ENCODE data around the gene TPCN2. TPM values are rescaled to one million over a fixed set of nuclear protein-coding genes. Genes with fewer than 3 reads are reported as not detected.

The TPCN2 gene
- total and polyA plus RNA-seq, 2 of the 4 experiments (the other 2 are of a cell fraction) = 3.4 to 8.0 TPM

- no peak overlapping the region for H2BK5ac ChIP-seq (ENCODE audit: low read depth, low read length, poor library complexity, severe bottlenecking)
Measured at GRCh38 chr11:69107413-69107812, 58.7 kb downstream of the TPCN2 start.

More at GRCh38 chr11:69107413-69107812, 58.7 kb downstream of the TPCN2 start:
- Histone ChIP-seq H3K4me3 (ENCODE audit: insufficient read depth, low read depth, low read length) (no peak overlapping the region), H3K9me1 (ENCODE audit: insufficient read depth, low read length) (no peaks in the 10 kb centered on the region), H3K23ac (ENCODE audit: low read depth, low read length) (no peak overlapping the region), H3K18ac (ENCODE audit: low read depth, low read length) (no peak overlapping the region), H3K56ac (ENCODE audit: extremely low read depth, insufficient read depth, low read length) (no peak overlapping the region), H3K4me2 (ENCODE audit: low read depth, low read length) (no peak overlapping the region), H2BK15ac (ENCODE audit: low read depth, low read length) (no peak overlapping the region), H3K4me1 (ENCODE audit: control insufficient read depth, insufficient read depth, low read length) (no peaks in the 10 kb centered on the region), H4K8ac (ENCODE audit: low read depth in 2 of 2, low read length in 2 of 2) (no peak overlapping the region), H3K79me1 (ENCODE audit: low read depth in 1 of 2, low read length in 2 of 2) (no peaks in the 10 kb centered on the region), H3K9me3 (ENCODE audit: control insufficient read depth, insufficient read depth, low read length) (peaks cover 5% of the 10 kb centered on the region; the same call in 1 of the 2 replicates), H3K9ac (ENCODE audit: low read depth, low read length) (no peak overlapping the region), H3K27ac (ENCODE audit: insufficient read depth, low read length) (no peak overlapping the region), H2BK20ac (ENCODE audit: low read depth, low read length) (no peak overlapping the region), H3K36me3 (ENCODE audit: control insufficient read depth, insufficient read depth, low read length) (no peaks in the 10 kb centered on the region), H2BK120ac (ENCODE audit: low read depth, low read length) (no peak overlapping the region), H4K5ac (ENCODE audit: low read depth, low read length) (no peak overlapping the region), H3K14ac (replicated peaks; ENCODE audit: low read depth, low read length) (no peak overlapping the region), H4K91ac (ENCODE audit: insufficient read depth, low read depth, low read length) (no peak overlapping the region), H2AFZ (replicated peaks; ENCODE audit: low read length, poor library complexity) (no peak overlapping the region), H2AK5ac (ENCODE audit: low read depth, low read length) (no peak overlapping the region), H2AK9ac (replicated peaks; ENCODE audit: low read depth, low read length, poor library complexity) (no peak overlapping the region), H4K20me1 (ENCODE audit: insufficient read depth, low read length) (no peaks in the 10 kb centered on the region; the same call in 1 of the 2 replicates), H3K27me3 (ENCODE audit: control insufficient read depth, insufficient read depth, low read length) (peaks cover 5% of the 10 kb centered on the region; the same call in 1 of the 2 replicates), H3K4ac (ENCODE audit: low read depth, low read length) (no peak overlapping the region)
- ChIA-PET POLR2A (ENCODE audit: unreplicated experiment) (no interaction called here), CTCF (no interaction called here)
- dilution Hi-C loops (cut with HindIII; ENCODE audit: low sequenced_read_pairs, unreplicated experiment) = no loop called here
- in situ Hi-C loops (cut with MboI; ENCODE audit: low sequenced_read_pairs) = loop anchor here (5.0 to 25.0 kb wide), 2 partner anchors 565 to 1080 kb away; no protein-coding TSS in a partner anchor
- DNase-seq = no peak
- ATAC-seq (ENCODE audit: low read depth) = no peak
- no TSS peak for BruUV-seq (replicated peaks)
- TF ChIP-seq RCOR1 (IDR thresholded peaks at IDR 0.05; ENCODE audit: insufficient replicate concordance, low read length) (no peak), MAFK (IDR thresholded peaks at IDR 0.05; ENCODE audit: low read depth, low read length) (no peak), MXI1 (IDR thresholded peaks at IDR 0.05; ENCODE audit: borderline replicate concordance, low read depth, low read length) (no peak), RAD21 (IDR thresholded peaks at IDR 0.05; ENCODE audit: low read length) (no peak), CHD1 (IDR thresholded peaks at IDR 0.05; ENCODE audit: low read depth, low read length) (no peak), MAZ (IDR thresholded peaks at IDR 0.05; ENCODE audit: borderline replicate concordance, low read depth, low read length) (no peak), POLR2A (IDR thresholded peaks at IDR 0.05; ENCODE audit: low read depth, low read length) (no peak), SMC3 (IDR thresholded peaks at IDR 0.05; ENCODE audit: low read depth, low read length) (no peak), RFX5 (IDR thresholded peaks at IDR 0.05; ENCODE audit: low read depth, low read length) (no peak), CEBPB (IDR thresholded peaks at IDR 0.05; ENCODE audit: low read depth, low read length) (no peak), FOS (IDR thresholded peaks at IDR 0.05; ENCODE audit: low read depth, low read length) (no peak), USF2 (IDR thresholded peaks at IDR 0.05; ENCODE audit: low read depth, low read length) (no peak)
- TF ChIP-seq, protein P1, sequence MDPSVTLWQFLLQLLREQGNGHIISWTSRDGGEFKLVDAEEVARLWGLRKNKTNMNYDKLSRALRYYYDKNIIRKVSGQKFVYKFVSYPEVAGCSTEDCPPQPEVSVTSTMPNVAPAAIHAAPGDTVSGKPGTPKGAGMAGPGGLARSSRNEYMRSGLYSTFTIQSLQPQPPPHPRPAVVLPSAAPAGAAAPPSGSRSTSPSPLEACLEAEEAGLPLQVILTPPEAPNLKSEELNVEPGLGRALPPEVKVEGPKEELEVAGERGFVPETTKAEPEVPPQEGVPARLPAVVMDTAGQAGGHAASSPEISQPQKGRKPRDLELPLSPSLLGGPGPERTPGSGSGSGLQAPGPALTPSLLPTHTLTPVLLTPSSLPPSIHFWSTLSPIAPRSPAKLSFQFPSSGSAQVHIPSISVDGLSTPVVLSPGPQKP (IDR thresholded peaks at IDR 0.05; ENCODE audit: borderline replicate concordance, low read depth, low read length) = no peak
- intact Hi-C loops (cut with micrococcal nuclease) = no loop called here

All from IMR-90 (cell line).